ENCODE measurements around the gene MTHFD1.
A peak's percentile ranks its signal among the peaks of the same experiment; 100 is the strongest.

Gene MTHFD1

GRCh38 chr14:64502887-64503433 lies 114.8 kb downstream of the MTHFD1 start:
- DNase-seq (ENCODE audit: low read depth) = no peak
- no peak for TF ChIP-seq CTCF (conservative IDR thresholded peaks at IDR 0.05; ENCODE audit: low read depth, low read length)
- H3K4me3 ChIP-seq (ENCODE audit: low read length) = peak overlapping the region; percentile 85

GRCh38 chr14:64503434-64504309 lies 115.5 kb downstream of the MTHFD1 start, which contains the start of gene ZBTB25:
Gene ZBTB25, minus strand, starts transcription at chr14:64503838. Its CDS starts 13,305 bp downstream, at chr14:64490533.
- peak; percentile 66 for DNase-seq (ENCODE audit: low read depth)
- H3K4me3 ChIP-seq (ENCODE audit: low read length) = peak within 1 kb of the TSS; percentile 91
- TF ChIP-seq CTCF (conservative IDR thresholded peaks at IDR 0.05; ENCODE audit: low read depth, low read length) = no peak

- no peak for TF ChIP-seq CTCF (conservative IDR thresholded peaks at IDR 0.05; ENCODE audit: low read depth, low read length)
- peak within 1 kb of the TSS; percentile 91 for H3K4me3 ChIP-seq (ENCODE audit: low read length)
- no peak for DNase-seq (ENCODE audit: low read depth)
Measured at GRCh38 chr14:64504310-64504896, 116.2 kb downstream of the MTHFD1 start, which contains the start of gene ZBTB1. Gene ZBTB1, plus strand, starts transcription at chr14:64504770. Its CDS starts 16,735 bp downstream, at chr14:64521505.

GRCh38 chr14:64504897-64505794 lies 117.0 kb downstream of the MTHFD1 start:
- peak overlapping the region; percentile 91 for H3K4me3 ChIP-seq (ENCODE audit: low read length)
- no peak for TF ChIP-seq CTCF (conservative IDR thresholded peaks at IDR 0.05; ENCODE audit: low read depth, low read length)
- DNase-seq (ENCODE audit: low read depth) = no peak

- no peak for DNase-seq (ENCODE audit: low read depth)
- TF ChIP-seq CTCF (conservative IDR thresholded peaks at IDR 0.05; ENCODE audit: low read depth, low read length) = no peak
- no peak overlapping the region for H3K4me3 ChIP-seq (ENCODE audit: low read length)
Measured at GRCh38 chr14:64506721-64507120, 118.6 kb downstream of the MTHFD1 start.

- no peak overlapping the region for H3K4me3 ChIP-seq (ENCODE audit: low read length)
- no peak for TF ChIP-seq CTCF (conservative IDR thresholded peaks at IDR 0.05; ENCODE audit: low read depth, low read length)
Measured at GRCh38 chr14:64507376-64508156, 119.4 kb downstream of the MTHFD1 start.

More at GRCh38 chr14:64507376-64508156, 119.4 kb downstream of the MTHFD1 start:
- no peak for DNase-seq (ENCODE audit: low read depth)

Data from retinal pigment epithelial cell (primary cell).